ENCODE data around the gene TCTN3. TPM values are rescaled to one million over a fixed set of nuclear protein-coding genes. Genes with fewer than 3 reads are reported as not detected.
A peak's percentile ranks its signal among the peaks of the same experiment; 100 is the strongest.

Gene TCTN3
- total RNA-seq, 1 experiment from 2014 or later, result 32.5 TPM

DNA sequence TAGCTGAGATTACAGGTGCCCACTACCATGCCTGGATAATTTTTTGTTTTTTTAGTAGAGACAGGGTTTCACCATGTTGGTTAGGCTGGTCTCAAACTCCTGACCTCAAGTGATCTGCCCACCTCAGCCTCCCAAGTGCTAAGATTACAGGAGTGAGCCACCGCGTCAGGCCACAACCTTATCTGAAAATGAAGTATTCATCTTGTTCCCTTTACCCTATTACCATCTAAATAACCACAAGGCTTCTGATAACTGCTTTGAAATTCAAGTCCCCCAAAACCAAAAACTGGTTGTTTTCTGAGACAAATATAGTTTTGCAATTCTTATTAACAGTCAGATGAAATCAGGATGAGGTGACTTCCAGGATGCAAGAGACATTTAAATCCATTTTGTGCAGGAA, 2.4 kb downstream of the TCTN3 start:
- no TSS peak for BruUV-seq (replicated peaks)
- Mint-ChIP-seq H3K4me1 (ENCODE audit: insufficient read depth, unreplicated experiment) (peaks cover 23% of the 10 kb centered on the region), H3K36me3 (ENCODE audit: insufficient read depth, unreplicated experiment) (peaks cover 47% of the 10 kb centered on the region), H3K27ac (ENCODE audit: low read depth, unreplicated experiment) (peak overlapping the region; percentile 98), H3K4me3 (ENCODE audit: unreplicated experiment) (no peak overlapping the region), H3K9me3 (ENCODE audit: unreplicated experiment) (no peaks in the 10 kb centered on the region), H3K27me3 (ENCODE audit: insufficient read depth, unreplicated experiment) (no peaks in the 10 kb centered on the region)
- intact Hi-C loops (cut with micrococcal nuclease), result loop anchor here (5.0 to 10.0 kb wide), 3 partner anchors 316 to 509 kb away; partner anchors contain the start of gene CCNJ
- ChIA-PET POLR2A (no interaction called here), CTCF (interaction anchor here (5.4 kb wide), 1 partner anchor 174 kb away, joined by 61 read pairs; no protein-coding TSS in a partner anchor)
- no peak for DNase-seq (ENCODE audit: unreplicated experiment)
- TF ChIP-seq, protein P1, sequence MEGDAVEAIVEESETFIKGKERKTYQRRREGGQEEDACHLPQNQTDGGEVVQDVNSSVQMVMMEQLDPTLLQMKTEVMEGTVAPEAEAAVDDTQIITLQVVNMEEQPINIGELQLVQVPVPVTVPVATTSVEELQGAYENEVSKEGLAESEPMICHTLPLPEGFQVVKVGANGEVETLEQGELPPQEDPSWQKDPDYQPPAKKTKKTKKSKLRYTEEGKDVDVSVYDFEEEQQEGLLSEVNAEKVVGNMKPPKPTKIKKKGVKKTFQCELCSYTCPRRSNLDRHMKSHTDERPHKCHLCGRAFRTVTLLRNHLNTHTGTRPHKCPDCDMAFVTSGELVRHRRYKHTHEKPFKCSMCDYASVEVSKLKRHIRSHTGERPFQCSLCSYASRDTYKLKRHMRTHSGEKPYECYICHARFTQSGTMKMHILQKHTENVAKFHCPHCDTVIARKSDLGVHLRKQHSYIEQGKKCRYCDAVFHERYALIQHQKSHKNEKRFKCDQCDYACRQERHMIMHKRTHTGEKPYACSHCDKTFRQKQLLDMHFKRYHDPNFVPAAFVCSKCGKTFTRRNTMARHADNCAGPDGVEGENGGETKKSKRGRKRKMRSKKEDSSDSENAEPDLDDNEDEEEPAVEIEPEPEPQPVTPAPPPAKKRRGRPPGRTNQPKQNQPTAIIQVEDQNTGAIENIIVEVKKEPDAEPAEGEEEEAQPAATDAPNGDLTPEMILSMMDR (IDR thresholded peaks at IDR 0.05; ENCODE audit: unreplicated experiment), result no peak

GRCh38 chr10:95688648-95689047, 5.1 kb downstream of the TCTN3 start:
- Mint-ChIP-seq H3K4me3 (ENCODE audit: unreplicated experiment) (no peak overlapping the region), H3K27me3 (ENCODE audit: insufficient read depth, unreplicated experiment) (no peaks in the 10 kb centered on the region), H3K27ac (ENCODE audit: low read depth, unreplicated experiment) (no peak overlapping the region), H3K9me3 (ENCODE audit: unreplicated experiment) (no peaks in the 10 kb centered on the region), H3K36me3 (ENCODE audit: insufficient read depth, unreplicated experiment) (peaks cover 67% of the 10 kb centered on the region), H3K4me1 (ENCODE audit: insufficient read depth, unreplicated experiment) (peaks cover 23% of the 10 kb centered on the region)
- DNase-seq (ENCODE audit: unreplicated experiment), result no peak
- BruUV-seq (replicated peaks), result no TSS peak
- POLR2A ChIA-PET, result no interaction called here
- TF ChIP-seq, protein P1 (IDR thresholded peaks at IDR 0.05; ENCODE audit: unreplicated experiment), result no peak
- CTCF ChIA-PET, result interaction anchor here (1.5 kb wide), 1 partner anchor 177 kb away, joined by 12 read pairs; no protein-coding TSS in a partner anchor
- intact Hi-C loops (cut with micrococcal nuclease), result no loop called here

GRCh38 chr10:95683966-95684365, 9.8 kb downstream of the TCTN3 start:
- Mint-ChIP-seq H3K27ac (ENCODE audit: low read depth, unreplicated experiment) (no peak overlapping the region), H3K9me3 (ENCODE audit: unreplicated experiment) (no peaks in the 10 kb centered on the region), H3K4me1 (ENCODE audit: insufficient read depth, unreplicated experiment) (no peaks in the 10 kb centered on the region), H3K4me3 (ENCODE audit: unreplicated experiment) (no peak overlapping the region), H3K36me3 (ENCODE audit: insufficient read depth, unreplicated experiment) (peaks cover 87% of the 10 kb centered on the region), H3K27me3 (ENCODE audit: insufficient read depth, unreplicated experiment) (no peaks in the 10 kb centered on the region)
- intact Hi-C loops (cut with micrococcal nuclease), result no loop called here
- no peak for DNase-seq (ENCODE audit: unreplicated experiment)
- ChIA-PET POLR2A (interaction anchor here (0.9 to 2.3 kb wide), 2 partner anchors 9 to 28 kb away, joined by 3 to 12 read pairs; partner anchors contain the start of genes ALDH18A1 and TCTN3), CTCF (interaction anchor here (0.6 to 1.6 kb wide), 3 partner anchors 10 to 1516 kb away, joined by 3 to 9 read pairs (median 3); partner anchors contain the start of gene TCTN3)
- no TSS peak for BruUV-seq (replicated peaks)
- TF ChIP-seq, protein P1 (IDR thresholded peaks at IDR 0.05; ENCODE audit: unreplicated experiment), result no peak

- intact Hi-C loops (cut with micrococcal nuclease), result no loop called here
- Mint-ChIP-seq H3K27ac (ENCODE audit: low read depth, unreplicated experiment) (no peak overlapping the region), H3K27me3 (ENCODE audit: insufficient read depth, unreplicated experiment) (no peaks in the 10 kb centered on the region), H3K4me3 (ENCODE audit: unreplicated experiment) (no peak overlapping the region), H3K4me1 (ENCODE audit: insufficient read depth, unreplicated experiment) (no peaks in the 10 kb centered on the region), H3K36me3 (ENCODE audit: insufficient read depth, unreplicated experiment) (peaks cover 55% of the 10 kb centered on the region), H3K9me3 (ENCODE audit: unreplicated experiment) (no peaks in the 10 kb centered on the region)
- BruUV-seq (replicated peaks), result no TSS peak
- DNase-seq (ENCODE audit: unreplicated experiment), result no peak
- ChIA-PET POLR2A (interaction anchor here (1.0 kb wide), 1 partner anchor 18 kb away, joined by 3 read pairs; the partner anchor contains the start of gene TCTN3), CTCF (interaction anchor here (0.5 to 1.6 kb wide), 2 partner anchors 18 to 1534 kb away, joined by 3 to 6 read pairs; partner anchors contain the start of gene TCTN3)
- TF ChIP-seq, protein P1 (IDR thresholded peaks at IDR 0.05; ENCODE audit: unreplicated experiment), result no peak
Observed at GRCh38 chr10:95675403-95676116, 18.2 kb downstream of the TCTN3 start.

Data from MCF 10A (cell line).